ENCODE results near the gene DENND6A.
"Not testable (repeated sequence)": the region's sequence is repeated elsewhere in the genome, so short reads cannot be mapped to it uniquely, and the experiment has no call there.

The DENND6A gene

GRCh38 chr3:57692396-57693147 lies at the start of gene DENND6A:
TSS of gene DENND6A (minus strand) at chr3:57693077. CDS start at chr3:57693018, 59 bp downstream.
- peak; percentile 97 for DNase-seq

- DNase-seq, result no peak
Measured at GRCh38 chr3:57740027-57740426, 47.1 kb upstream of the DENND6A start.

GRCh38 chr3:57738391-57738790 lies 45.5 kb upstream of the DENND6A start:
- DNase-seq, result no peak

- no peak for DNase-seq
Measured at GRCh38 chr3:57737840-57738239, 45.0 kb upstream of the DENND6A start.

GRCh38 chr3:57735405-57735804 lies 42.5 kb upstream of the DENND6A start:
- DNase-seq, result no peak

GRCh38 chr3:57733790-57734189 lies 40.9 kb upstream of the DENND6A start:
- no peak for DNase-seq

GRCh38 chr3:57731311-57731710 lies 38.4 kb upstream of the DENND6A start:
- no peak for DNase-seq

- no peak for DNase-seq
Measured at GRCh38 chr3:57730682-57731081, 37.8 kb upstream of the DENND6A start.

GRCh38 chr3:57729334-57730045 lies 36.6 kb upstream of the DENND6A start:
- DNase-seq, result no peak

- DNase-seq, result no peak
Measured at GRCh38 chr3:57727106-57727505, 34.2 kb upstream of the DENND6A start.

- no peak for DNase-seq
Measured at GRCh38 chr3:57726397-57726796, 33.5 kb upstream of the DENND6A start.

- DNase-seq, result no peak
Measured at GRCh38 chr3:57718118-57718517, 25.2 kb upstream of the DENND6A start.

GRCh38 chr3:57717205-57717868 lies 24.5 kb upstream of the DENND6A start:
- no peak for DNase-seq

GRCh38 chr3:57715686-57716085 lies 22.8 kb upstream of the DENND6A start:
- no peak for DNase-seq

- DNase-seq, result no peak
Measured at GRCh38 chr3:57709559-57709958, 16.7 kb upstream of the DENND6A start.

- DNase-seq, result no peak
Measured at GRCh38 chr3:57709031-57709430, 16.2 kb upstream of the DENND6A start.

GRCh38 chr3:57706462-57706861 lies 13.6 kb upstream of the DENND6A start:
- DNase-seq, result no peak

GRCh38 chr3:57705351-57705750 lies 12.5 kb upstream of the DENND6A start:
- DNase-seq, result not testable (repeated sequence)

GRCh38 chr3:57701781-57702180 lies 8.9 kb upstream of the DENND6A start:
- no peak for DNase-seq

GRCh38 chr3:57700737-57701136 lies 7.9 kb upstream of the DENND6A start:
- DNase-seq, result no peak

GRCh38 chr3:57699591-57699990 lies 6.7 kb upstream of the DENND6A start:
- no peak for DNase-seq

- DNase-seq, result no peak
Measured at GRCh38 chr3:57696801-57697321, 4.0 kb upstream of the DENND6A start.

GRCh38 chr3:57694146-57694545 lies 1.3 kb upstream of the DENND6A start:
- no peak for DNase-seq

GRCh38 chr3:57692133-57692395 lies 813 bp downstream of the DENND6A start:
- not testable (repeated sequence) for DNase-seq

All from stimulated activated CD8-positive, alpha-beta memory T cell treated with anti-CD3 and anti-CD28 coated beads, Interleukin-4, amount 100 ng/mL, for 48 hours (primary cell).